ENCODE measurements around the gene CLDN12.
"Not testable (repeated sequence)": the region's sequence is repeated elsewhere in the genome, so short reads cannot be mapped to it uniquely, and the experiment has no call there.

Gene CLDN12

DNA sequence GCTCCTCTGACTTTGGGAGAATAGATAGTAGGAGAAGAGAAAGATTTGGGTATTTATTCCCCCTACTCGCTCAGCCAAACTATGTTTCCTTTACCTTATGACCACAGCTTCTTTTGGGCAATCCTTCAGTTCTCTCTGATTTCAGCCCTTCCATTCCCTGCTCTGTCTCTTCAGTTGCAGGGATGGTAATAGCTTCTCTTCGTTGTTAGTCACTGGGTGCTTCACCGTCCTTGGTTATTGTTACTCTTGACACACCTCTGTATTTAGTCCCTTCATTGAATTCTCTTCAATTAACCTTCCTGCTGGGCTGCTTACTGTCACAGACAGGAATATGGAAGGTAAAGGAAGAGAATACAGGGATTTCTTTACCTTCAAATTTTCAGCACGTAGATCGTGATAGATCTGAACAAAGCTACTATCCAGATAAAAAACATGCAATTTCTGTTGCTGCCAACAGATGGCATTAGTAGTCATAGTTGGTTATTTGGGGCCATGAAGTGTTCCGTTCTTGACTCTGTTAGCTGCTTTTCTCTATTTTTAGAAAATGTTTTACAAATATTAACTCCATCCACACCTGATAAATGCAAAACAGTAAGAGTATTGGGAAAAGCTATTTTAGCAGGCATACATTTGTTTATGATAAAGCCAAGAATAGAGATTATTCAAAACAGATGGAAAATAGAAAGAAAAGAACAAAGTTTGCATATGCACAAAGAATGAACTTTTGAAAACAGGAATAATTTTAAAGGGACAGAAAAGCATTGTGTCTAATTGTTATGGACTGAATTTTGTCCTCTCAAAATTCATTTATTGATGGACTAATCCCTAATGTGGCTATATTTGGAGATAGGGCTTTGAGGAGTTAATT is 52.1 kb downstream of the CLDN12 start:
- H3K9me3 Mint-ChIP-seq = no peaks in the 10 kb centered on the region
- peak; percentile 77 to 81 for ATAC-seq (replicated peaks)

DNA sequence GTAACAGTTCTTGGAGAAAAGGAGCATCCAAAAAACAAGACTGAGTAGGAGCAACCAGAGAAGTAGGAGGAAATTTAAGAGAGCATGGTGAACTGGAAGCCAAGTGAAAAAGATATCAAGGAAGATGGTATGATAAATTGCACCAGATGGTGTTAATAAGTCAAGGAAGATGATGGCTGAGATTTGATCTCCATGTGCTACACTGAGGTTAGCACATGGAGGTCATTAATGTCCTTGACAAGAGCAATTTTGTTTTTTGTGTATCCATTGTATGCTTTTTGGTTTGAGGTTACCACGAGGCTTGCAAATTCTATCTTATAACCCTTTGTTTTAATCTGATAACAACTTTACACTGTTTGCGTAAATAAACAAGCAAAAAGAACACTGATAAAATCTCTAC is 54.8 kb downstream of the CLDN12 start:
- Mint-ChIP-seq H3K36me3 (no peaks in the 10 kb centered on the region), H3K27me3 (peaks cover 5 to 6% of the 10 kb centered on the region in 2 donors), H3K27ac (no peak overlapping the region), H3K9me3 (no peaks in the 10 kb centered on the region), H3K4me3 (no peak overlapping the region), H3K4me1 (peaks cover 11 to 14% of the 10 kb centered on the region in 2 donors)
- no peak for DNase-seq
- ATAC-seq (replicated peaks) = no peak

More for the DNA sequence above, 52.1 kb downstream of the CLDN12 start:
- Mint-ChIP-seq H3K4me1 (peaks cover 7 to 10% of the 10 kb centered on the region in 2 donors), H3K4me3 (peak overlapping the region; percentile 64 to 73), H3K27ac (peak overlapping the region; percentile 63), H3K27me3 (peaks cover 5 to 6% of the 10 kb centered on the region in 2 donors), H3K36me3 (no peaks in the 10 kb centered on the region)
- no peak for DNase-seq

DNA sequence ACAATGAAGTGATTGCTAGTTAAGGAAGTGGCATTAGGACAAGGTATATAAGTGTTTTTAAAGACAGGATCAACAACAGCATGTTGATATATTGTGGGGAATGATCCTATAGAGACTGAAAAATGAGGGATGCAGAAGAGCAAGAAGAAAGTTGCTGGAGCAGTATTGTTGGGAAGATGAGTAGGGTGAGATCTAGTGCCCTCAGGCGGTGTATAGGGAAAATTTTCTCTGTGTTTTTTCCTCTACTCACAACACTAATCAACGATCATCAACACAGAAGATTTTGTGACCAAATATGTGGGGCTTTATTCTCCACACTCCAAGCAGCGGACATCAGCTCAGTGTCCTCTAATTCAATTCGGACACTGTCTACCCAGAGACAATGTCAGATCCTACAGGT is 56.6 kb downstream of the CLDN12 start:
- H3K4me3 Mint-ChIP-seq = no peak overlapping the region
- peaks cover 6 to 7% of the 10 kb centered on the region in 2 donors for H3K9me3 Mint-ChIP-seq
- no peak overlapping the region for H3K27ac Mint-ChIP-seq
- peaks cover 6 to 10% of the 10 kb centered on the region in 2 donors for H3K36me3 Mint-ChIP-seq
- peaks cover 16 to 17% of the 10 kb centered on the region in 2 donors for H3K4me1 Mint-ChIP-seq
- peaks cover 5 to 6% of the 10 kb centered on the region in 2 donors for H3K27me3 Mint-ChIP-seq
- DNase-seq (no peak), ATAC-seq (replicated peaks) (no peak)

DNA sequence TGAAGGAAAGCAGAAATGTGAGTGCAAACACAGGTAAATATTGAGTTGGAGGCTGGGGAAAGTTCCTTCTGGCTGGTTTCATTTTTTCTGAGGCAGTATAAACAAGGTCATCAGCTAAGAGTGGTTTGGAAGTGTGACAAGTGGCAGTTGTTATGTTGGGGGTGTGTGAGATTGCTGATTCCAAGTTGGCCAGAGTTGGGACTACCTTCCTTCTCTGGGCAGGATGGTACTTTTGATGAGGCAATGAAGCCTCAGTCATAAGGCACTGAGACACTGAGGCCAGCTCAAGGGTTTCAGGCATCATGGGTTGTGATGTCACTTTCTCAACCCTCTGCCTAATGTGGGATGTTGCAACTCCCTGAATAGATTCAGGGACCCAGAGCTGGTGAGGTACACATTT is 58.0 kb downstream of the CLDN12 start:
- Mint-ChIP-seq H3K27me3 (no peaks in the 10 kb centered on the region), H3K9me3 (peaks cover 14 to 16% of the 10 kb centered on the region in 2 donors), H3K4me1 (peaks cover 6 to 10% of the 10 kb centered on the region in 2 donors), H3K27ac (no peak overlapping the region), H3K36me3 (peaks cover 12 to 21% of the 10 kb centered on the region in 2 donors), H3K4me3 (no peak overlapping the region)
- ATAC-seq (replicated peaks) = no peak
- DNase-seq = no peak

DNA sequence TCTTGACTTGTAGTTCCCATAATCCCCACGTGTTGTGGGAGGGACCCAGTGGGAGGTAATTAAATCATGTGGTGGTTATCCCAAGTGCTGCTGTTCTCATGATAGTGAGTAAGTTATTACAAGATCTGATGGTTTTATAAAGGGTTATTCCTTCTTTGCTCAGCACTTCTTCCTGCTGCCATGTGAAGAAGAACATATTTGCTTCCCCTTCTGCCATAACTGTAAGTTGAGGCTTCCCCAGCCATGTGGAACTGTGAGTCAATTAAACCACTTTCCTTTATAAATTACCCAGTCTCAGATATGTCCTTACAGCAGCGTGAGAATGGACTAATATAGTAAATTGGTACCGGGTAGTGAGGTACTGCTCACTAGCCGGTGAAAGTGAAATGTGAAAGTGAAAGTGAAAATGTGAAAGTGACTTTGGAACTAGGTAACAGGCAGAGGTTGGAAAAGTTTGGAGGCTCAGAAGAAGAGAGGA is 59.9 kb downstream of the CLDN12 start:
- H3K27me3 Mint-ChIP-seq, H3K4me1 Mint-ChIP-seq, DNase-seq: not testable (repeated sequence)
- ATAC-seq (replicated peaks) = peak in 1 of 2 donors; percentile 20
- H3K27ac Mint-ChIP-seq = peak overlapping the region; percentile 49
- peak overlapping the region; percentile 15 to 52 for H3K4me3 Mint-ChIP-seq
- H3K9me3 Mint-ChIP-seq = peaks cover 14 to 16% of the 10 kb centered on the region in 2 donors
- peaks cover 12 to 21% of the 10 kb centered on the region in 2 donors for H3K36me3 Mint-ChIP-seq
